HepG2 (cell line): ENCODE results near the gene VWA7. TPM values are rescaled to one million over a fixed set of nuclear protein-coding genes. Genes with fewer than 3 reads are reported as not detected.

ENCODE experiments used
- ARNTL ChIP-seq: sonication (generic); formaldehyde crosslinking; IDR thresholded peaks from 2 replicates; pipeline ENCODE4 v1.4.0; 2020; ENCODE audit warnings: mild to moderate bottlenecking, missing genetic modification reagents
- EP300 ChIP-seq, 3 experiments: sonication (generic) in 1 of 3; formaldehyde crosslinking in 1 of 3; IDR thresholded peaks; 2 replicates each; pipeline versions ENCODE4 v1.5.1 to v1.6.1; 2011 to 2020; ENCODE audit warnings: low read depth in 2 of 3, low read length in 2 of 3, borderline replicate concordance in 1 of 3, improper control_type of control experiment in 1 of 3, mild to moderate bottlenecking in 1 of 3, missing genetic modification reagents in 1 of 3, moderate library complexity in 1 of 3
- HNRNPUL1 ChIP-seq: fragments of 200-400 bp; formaldehyde crosslinking; IDR thresholded peaks from 2 replicates; pipeline ENCODE4 v1.6.1; 2017; ENCODE audit warnings: low read depth, mild to moderate bottlenecking, low read length, moderate library complexity
- MEIS2 ChIP-seq: sonication (generic); formaldehyde crosslinking; IDR thresholded peaks from 2 replicates; pipeline ENCODE4 v1.9.0; 2021; ENCODE audit warnings: mild to moderate bottlenecking, missing genetic modification reagents
- NRL ChIP-seq: sonication (generic); formaldehyde crosslinking; IDR thresholded peaks from 2 replicates; pipeline ENCODE4 v1.5.0; 2020; ENCODE audit warnings: missing genetic modification reagents, mild to moderate bottlenecking, moderate library complexity, borderline replicate concordance
- SMARCC2 ChIP-seq: fragments of 450-650 bp; IDR thresholded peaks from 2 replicates; pipeline ENCODE4 v1.6.1; 2017; ENCODE audit warnings: antibody characterized with exemption, mild to moderate bottlenecking
- SMYD3 ChIP-seq: sonication (generic); formaldehyde crosslinking; IDR thresholded peaks from 2 replicates; pipeline ENCODE4 v1.8.1; 2023; ENCODE audit warnings: mild to moderate bottlenecking, missing genetic modification reagents
- SRF ChIP-seq: IDR thresholded peaks from 2 replicates; pipeline ENCODE4 v1.6.1; 2011; ENCODE audit warnings: mild to moderate bottlenecking, low read depth, low read length, moderate library complexity
- ZNF570 ChIP-seq: sonication (generic); formaldehyde crosslinking; IDR thresholded peaks from 2 replicates; pipeline ENCODE4 v1.4.0; 2020; ENCODE audit warnings: mild to moderate bottlenecking, missing genetic modification reagents, borderline replicate concordance
- ZNF709 ChIP-seq: sonication (generic); formaldehyde crosslinking; IDR thresholded peaks from 2 replicates; pipeline ENCODE4 v1.5.0; 2020; ENCODE audit warnings: mild to moderate bottlenecking, missing genetic modification reagents
- polyA plus RNA-seq, 8 experiments: library from polyadenylated mRNA; depleted of rRNA in 3 of 8; stranded (reverse) in 7 of 8; unstranded in 1 of 8; fragments of >200 nt; fragmentation: Illumina TruSeq in 4 of 8; extraction: Trizol in 4 of 8; gene quantifications; 2 replicates each; pipeline versions ENCODE4 v1.2.1 to v1.2.3, GENCODE V29; 2011 to 2016; ENCODE audit warnings: low read depth in 4 of 8, missing spikeins in 1 of 8, mixed read lengths in 1 of 8; ENCODE audit not compliant: insufficient read depth in 1 of 8
- total RNA-seq, 5 experiments: library from RNA; depleted of rRNA; stranded (reverse); fragments of >200 nt; fragmentation: Illumina TruSeq; extraction: Trizol; gene quantifications; 2 replicates each; pipeline ENCODE4 v1.2.3, GENCODE V29; 2016; ENCODE audit warnings: low read depth in 1 of 5
- TF ChIP-seq, protein P1 (sequence below), 2 experiments: sonication (generic) in 1 of 2; formaldehyde crosslinking in 1 of 2; IDR thresholded peaks; 2 replicates each; pipeline versions ENCODE4 v1.4.0 to v1.6.1; 2018 to 2020; ENCODE audit warnings: missing genetic modification reagents in 2 of 2, borderline replicate concordance in 1 of 2, low read depth in 1 of 2, mild to moderate bottlenecking in 1 of 2, missing biosample characterization in 1 of 2
- TF ChIP-seq, protein P2 (sequence below): sonication (generic); formaldehyde crosslinking; IDR thresholded peaks from 2 replicates; pipeline ENCODE4 v1.5.0; 2020; ENCODE audit warnings: missing genetic modification reagents
- TF ChIP-seq, protein P3 (sequence below): sonication (generic); formaldehyde crosslinking; IDR thresholded peaks from 2 replicates; pipeline ENCODE4 v1.5.0; 2020; ENCODE audit warnings: missing genetic modification reagents
- TF ChIP-seq, protein P4 (sequence below): sonication (generic); formaldehyde crosslinking; IDR thresholded peaks from 2 replicates; pipeline ENCODE4 v1.5.1; 2020; ENCODE audit warnings: missing genetic modification reagents, mild to moderate bottlenecking, borderline replicate concordance
- TF ChIP-seq, protein P5 (sequence below): sonication (generic); formaldehyde crosslinking; IDR thresholded peaks from 2 replicates; pipeline ENCODE4 v1.5.1; 2020; ENCODE audit warnings: missing genetic modification reagents, mild to moderate bottlenecking, borderline replicate concordance

VWA7 gene
- total and polyA plus RNA-seq, 2 of the 13 experiments (the other 11 are each of a cell fraction or from before 2014, with no cell fraction given) = 0.86 to 3.3 TPM

DNA sequence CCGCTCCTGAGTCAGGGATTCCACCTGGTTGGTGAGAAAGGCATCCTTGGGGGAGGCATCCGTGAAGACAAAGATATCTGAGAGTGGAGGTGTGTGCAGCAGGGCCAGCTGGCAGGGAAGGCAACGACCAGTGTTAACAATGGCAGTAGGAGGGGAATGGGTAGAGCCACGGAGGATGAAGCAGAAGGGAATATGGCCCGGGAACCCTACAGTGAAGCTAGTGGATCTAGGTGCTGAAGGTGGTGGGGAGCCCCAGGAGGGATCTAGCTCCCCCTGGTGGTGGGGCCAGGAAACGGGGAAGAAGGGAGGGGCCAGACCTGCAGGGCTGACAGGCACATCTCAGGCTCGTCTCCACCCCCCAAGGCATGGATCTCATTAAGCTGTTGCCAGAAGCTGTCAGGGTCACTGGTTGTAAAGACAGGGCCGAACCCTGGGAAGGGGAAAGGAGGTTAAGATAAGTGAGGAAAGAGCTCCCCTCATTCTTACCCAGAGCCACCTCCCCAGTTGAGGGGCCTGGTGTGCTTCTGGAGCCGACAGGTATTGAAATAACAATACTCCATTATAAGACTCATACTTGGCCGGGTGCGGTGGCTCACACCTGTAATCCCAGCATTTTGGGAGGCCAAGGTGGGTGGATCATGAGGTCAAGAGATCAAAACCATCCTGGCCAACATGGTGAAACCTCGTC is 7.3 kb downstream of the VWA7 start (continued):
- TF ChIP-seq, protein P1, sequence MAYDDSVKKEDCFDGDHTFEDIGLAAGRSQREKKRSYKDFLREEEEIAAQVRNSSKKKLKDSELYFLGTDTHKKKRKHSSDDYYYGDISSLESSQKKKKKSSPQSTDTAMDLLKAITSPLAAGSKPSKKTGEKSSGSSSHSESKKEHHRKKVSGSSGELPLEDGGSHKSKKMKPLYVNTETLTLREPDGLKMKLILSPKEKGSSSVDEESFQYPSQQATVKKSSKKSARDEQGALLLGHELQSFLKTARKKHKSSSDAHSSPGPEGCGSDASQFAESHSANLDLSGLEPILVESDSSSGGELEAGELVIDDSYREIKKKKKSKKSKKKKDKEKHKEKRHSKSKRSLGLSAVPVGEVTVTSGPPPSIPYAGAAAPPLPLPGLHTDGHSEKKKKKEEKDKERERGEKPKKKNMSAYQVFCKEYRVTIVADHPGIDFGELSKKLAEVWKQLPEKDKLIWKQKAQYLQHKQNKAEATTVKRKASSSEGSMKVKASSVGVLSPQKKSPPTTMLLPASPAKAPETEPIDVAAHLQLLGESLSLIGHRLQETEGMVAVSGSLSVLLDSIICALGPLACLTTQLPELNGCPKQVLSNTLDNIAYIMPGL (CRISPR knock-in tag; IDR thresholded peaks at IDR 0.05; ENCODE audit: borderline replicate concordance in 1 of 2, low read depth in 1 of 2) = peak; percentile 74 to 85; a peak in 2 of 4 replicates
- TF ChIP-seq MEIS2 (no peak), ZNF570 (CRISPR knock-in tag) (no peak), ZNF709 (CRISPR knock-in tag) (no peak), SMARCC2 (no peak), HNRNPUL1 (no peak), EP300 (IDR thresholded peaks at IDR 0.05; ENCODE audit: low read depth in 2 of 2, low read length in 2 of 2) (no peak), EP300 (CRISPR knock-in tag; IDR thresholded peaks at IDR 0.05; ENCODE audit: borderline replicate concordance) (0 out of 2 replicates have a peak, but pooled peaks have one; percentile 12), NRL (CRISPR knock-in tag) (no peak; the same call in 1 of the 2 replicates), SMYD3 (no peak), ARNTL (CRISPR knock-in tag) (no peak), SRF (0 out of 2 replicates have a peak, but pooled peaks have one; percentile 7)
- TF ChIP-seq, protein P2, sequence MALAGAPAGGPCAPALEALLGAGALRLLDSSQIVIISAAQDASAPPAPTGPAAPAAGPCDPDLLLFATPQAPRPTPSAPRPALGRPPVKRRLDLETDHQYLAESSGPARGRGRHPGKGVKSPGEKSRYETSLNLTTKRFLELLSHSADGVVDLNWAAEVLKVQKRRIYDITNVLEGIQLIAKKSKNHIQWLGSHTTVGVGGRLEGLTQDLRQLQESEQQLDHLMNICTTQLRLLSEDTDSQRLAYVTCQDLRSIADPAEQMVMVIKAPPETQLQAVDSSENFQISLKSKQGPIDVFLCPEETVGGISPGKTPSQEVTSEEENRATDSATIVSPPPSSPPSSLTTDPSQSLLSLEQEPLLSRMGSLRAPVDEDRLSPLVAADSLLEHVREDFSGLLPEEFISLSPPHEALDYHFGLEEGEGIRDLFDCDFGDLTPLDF (CRISPR knock-in tag) = no peak
- TF ChIP-seq, protein P3, sequence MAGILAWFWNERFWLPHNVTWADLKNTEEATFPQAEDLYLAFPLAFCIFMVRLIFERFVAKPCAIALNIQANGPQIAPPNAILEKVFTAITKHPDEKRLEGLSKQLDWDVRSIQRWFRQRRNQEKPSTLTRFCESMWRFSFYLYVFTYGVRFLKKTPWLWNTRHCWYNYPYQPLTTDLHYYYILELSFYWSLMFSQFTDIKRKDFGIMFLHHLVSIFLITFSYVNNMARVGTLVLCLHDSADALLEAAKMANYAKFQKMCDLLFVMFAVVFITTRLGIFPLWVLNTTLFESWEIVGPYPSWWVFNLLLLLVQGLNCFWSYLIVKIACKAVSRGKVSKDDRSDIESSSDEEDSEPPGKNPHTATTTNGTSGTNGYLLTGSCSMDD (CRISPR knock-in tag) = no peak
- TF ChIP-seq, protein P4, sequence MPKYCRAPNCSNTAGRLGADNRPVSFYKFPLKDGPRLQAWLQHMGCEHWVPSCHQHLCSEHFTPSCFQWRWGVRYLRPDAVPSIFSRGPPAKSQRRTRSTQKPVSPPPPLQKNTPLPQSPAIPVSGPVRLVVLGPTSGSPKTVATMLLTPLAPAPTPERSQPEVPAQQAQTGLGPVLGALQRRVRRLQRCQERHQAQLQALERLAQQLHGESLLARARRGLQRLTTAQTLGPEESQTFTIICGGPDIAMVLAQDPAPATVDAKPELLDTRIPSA (CRISPR knock-in tag) = no peak
- TF ChIP-seq, protein P5, sequence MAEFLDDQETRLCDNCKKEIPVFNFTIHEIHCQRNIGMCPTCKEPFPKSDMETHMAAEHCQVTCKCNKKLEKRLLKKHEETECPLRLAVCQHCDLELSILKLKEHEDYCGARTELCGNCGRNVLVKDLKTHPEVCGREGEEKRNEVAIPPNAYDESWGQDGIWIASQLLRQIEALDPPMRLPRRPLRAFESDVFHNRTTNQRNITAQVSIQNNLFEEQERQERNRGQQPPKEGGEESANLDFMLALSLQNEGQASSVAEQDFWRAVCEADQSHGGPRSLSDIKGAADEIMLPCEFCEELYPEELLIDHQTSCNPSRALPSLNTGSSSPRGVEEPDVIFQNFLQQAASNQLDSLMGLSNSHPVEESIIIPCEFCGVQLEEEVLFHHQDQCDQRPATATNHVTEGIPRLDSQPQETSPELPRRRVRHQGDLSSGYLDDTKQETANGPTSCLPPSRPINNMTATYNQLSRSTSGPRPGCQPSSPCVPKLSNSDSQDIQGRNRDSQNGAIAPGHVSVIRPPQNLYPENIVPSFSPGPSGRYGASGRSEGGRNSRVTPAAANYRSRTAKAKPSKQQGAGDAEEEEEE (CRISPR knock-in tag) = no peak
